ENCODE results near the gene HKDC1.
"Not testable (repeated sequence)": the region's sequence is repeated elsewhere in the genome, so short reads cannot be mapped to it uniquely, and the experiment has no call there.

HKDC1 gene

DNA sequence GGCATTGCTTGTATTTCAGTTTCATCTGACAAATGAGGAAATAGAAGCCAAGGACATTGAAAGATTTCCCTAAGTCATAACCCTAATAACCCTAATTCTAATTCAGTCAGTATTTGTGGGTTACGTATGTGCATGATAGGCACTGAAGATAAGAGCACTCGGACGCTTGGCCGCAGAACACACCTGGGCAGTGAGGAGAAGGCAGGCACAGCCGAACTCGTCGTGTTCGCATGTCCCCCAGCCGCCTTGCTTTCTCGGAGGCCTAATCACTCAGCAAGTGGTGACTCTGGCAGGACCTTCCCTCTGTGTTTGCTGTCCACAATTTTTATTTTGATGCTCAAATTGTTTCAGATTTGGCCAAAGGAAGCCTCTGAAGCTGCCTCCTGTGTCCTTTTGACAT, 23.7 kb downstream of the HKDC1 start:
- no peak for DNase-seq (ENCODE audit: low spot score)

DNA sequence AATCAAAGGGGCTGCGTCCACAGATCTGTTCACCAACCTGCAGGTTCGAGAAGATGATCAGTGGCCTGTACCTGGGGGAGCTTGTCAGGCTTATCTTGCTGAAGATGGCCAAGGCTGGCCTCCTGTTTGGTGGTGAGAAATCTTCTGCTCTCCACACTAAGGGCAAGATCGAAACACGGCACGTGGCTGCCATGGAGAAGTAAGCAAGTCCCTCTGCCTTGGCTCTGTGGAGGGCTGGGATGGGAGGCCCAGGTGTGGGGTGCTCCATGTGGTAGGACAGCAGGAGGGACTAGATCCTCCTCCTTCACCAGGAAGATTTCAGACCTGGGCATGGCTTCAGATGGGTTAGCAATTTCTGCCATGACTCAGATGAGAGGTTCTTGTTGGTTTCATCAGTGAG, 25.9 kb downstream of the HKDC1 start:
- no peak for DNase-seq (ENCODE audit: low spot score)

- DNase-seq (ENCODE audit: low spot score): no peak
Measured at GRCh38 chr10:69246581-69247312, 26.6 kb downstream of the HKDC1 start.

DNA sequence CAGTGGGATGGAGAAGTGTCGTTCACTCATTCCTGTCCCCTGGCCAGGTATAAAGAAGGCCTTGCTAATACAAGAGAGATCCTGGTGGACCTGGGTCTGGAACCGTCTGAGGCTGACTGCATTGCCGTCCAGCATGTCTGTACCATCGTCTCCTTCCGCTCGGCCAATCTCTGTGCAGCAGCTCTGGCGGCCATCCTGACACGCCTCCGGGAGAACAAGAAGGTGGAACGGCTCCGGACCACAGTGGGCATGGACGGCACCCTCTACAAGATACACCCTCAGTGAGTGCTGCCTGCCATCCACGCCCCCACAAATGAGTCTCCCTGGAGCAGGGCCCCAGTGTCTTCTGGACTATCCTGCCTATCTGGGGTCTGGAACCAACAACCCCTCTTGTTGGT, 27.2 kb downstream of the HKDC1 start:
- DNase-seq (ENCODE audit: low spot score): no peak

- no peak for DNase-seq (ENCODE audit: low spot score)
Measured at GRCh38 chr10:69248117-69248730, 28.1 kb downstream of the HKDC1 start.

DNA sequence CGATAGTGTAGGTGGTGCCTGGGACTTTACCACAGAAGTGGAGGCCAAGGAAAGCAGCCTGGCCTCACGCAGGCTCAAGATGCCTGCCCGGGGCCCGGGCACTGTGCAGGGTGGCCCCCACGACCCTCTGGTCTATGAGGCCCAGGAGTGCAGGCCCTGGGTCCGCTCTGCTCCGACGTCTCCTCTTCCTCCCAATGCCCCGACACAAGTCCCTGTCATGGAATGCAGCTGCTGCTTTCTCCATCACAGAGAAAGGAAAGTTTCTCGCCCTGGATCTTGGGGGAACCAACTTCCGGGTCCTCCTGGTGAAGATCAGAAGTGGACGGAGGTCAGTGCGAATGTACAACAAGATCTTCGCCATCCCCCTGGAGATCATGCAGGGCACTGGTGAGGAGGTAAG, 29.9 kb downstream of the HKDC1 start:
- DNase-seq (ENCODE audit: low spot score): no peak

DNA sequence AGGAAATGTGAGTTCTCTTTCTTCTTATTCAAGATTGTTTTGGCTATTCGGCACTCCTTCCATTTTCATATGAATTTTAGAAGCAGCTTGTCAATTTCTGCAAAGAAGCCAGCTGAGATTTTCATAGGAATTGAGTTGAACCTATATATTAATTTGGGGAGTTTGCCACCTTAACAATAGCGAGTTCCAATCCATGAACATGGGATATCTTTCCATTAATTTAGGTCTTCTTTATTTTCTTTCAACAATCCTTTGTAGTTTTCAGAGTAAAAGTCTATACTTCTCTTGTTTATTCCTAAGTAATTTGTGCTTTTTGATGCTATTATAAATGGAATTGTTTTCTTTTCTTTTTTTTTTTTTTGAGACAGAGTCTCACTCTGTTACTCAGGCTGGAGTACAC, 31.3 kb downstream of the HKDC1 start:
- DNase-seq (ENCODE audit: low spot score): not testable (repeated sequence)

DNA sequence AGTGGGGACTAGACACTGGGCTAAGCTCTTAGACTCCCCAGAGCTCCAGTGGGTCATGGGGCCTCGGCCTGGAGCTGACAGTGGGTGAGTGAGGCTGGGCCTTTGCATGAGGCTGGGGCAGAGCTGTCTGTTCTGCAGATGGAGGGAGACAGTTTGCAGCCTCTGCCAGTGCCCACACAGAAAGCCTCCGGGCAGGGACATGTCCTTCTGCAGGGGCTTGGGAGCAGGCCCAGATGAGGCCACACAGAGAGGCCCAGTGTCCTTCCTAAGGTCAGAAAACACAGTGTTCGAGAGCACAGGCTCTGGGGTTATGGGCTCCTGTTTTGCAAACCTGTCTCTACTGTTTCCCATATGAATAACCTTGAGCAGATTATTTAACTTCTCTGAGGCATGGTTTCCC, 33.0 kb downstream of the HKDC1 start:
- DNase-seq (ENCODE audit: low spot score): no peak

GRCh38 chr10:69254877-69255276, 34.7 kb downstream of the HKDC1 start:
- DNase-seq (ENCODE audit: low spot score): no peak

DNA sequence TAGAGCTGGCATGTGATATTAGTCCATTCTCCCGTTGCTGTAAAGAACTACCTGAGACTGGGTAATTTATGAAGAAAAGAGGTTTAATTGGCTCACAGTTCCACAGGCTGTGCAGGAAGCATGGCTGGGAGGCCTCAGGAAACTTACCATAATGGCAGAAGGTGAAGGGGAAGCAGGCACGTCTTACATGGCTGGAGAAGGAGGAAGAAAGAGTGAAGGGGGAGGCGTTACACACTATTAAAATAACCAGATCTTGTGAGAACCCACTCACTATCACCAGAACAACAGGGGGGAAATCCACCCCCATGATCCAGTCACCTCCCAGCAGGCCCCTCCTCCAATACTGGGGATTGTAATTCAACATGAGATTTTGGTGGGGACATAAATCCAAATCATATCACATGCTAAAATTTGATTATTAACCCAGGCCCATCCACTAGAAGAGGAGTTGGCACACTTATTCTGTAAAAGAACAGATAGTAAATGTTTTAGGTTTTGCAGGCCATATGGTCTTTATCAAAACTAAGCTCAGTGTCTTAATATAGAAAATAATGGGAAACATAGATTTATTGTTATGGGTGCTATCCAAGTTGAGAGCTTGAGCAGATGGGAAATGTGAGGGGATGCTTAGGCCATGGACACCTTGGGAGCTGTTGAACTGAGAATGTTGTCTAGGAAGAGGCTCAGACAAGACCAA, 39.6 kb downstream of the HKDC1 start:
- DNase-seq (ENCODE audit: low spot score): no peak

- DNase-seq (ENCODE audit: low spot score): no peak
Measured at GRCh38 chr10:69261184-69261583, 41.1 kb downstream of the HKDC1 start.

GRCh38 chr10:69262292-69262751, 42.2 kb downstream of the HKDC1 start:
- DNase-seq (ENCODE audit: low spot score): peak; percentile 1

- DNase-seq (ENCODE audit: low spot score): no peak
Measured at GRCh38 chr10:69265521-69265920, 45.4 kb downstream of the HKDC1 start.

DNA sequence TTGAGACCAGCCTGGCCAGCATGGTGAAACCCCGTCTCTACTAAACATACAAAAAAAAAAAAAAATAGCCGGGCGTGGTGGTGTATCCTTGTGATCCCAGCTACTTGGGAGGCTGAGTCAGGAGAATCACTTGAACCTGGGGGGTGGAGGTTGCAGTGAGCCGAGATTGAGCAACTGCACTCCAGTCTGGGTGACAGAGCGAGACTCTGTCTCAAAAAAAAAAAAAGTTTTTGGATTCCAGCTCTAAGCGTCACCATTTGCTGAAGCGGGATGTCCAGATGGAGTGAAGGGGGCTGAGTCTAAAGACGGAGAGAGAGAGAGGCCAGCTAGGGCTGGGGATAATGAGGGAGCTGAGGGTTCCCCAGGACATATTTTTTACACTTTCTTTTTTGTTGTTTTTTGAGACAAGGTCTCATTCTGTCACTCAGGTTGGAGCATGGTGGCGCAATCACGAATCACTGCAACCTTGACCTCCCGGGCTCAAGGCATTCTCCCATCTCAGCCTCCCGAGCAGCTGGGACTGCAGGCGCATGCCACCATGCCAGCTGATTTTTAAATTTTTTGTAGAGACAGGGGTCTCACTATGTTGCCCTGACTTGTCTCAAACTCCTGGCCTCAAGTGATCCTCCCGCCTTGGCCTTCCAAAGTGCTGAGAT, 48.8 kb downstream of the HKDC1 start:
- DNase-seq (ENCODE audit: low spot score): no peak

- DNase-seq (ENCODE audit: low spot score): no peak
Measured at GRCh38 chr10:69269761-69270160, 49.6 kb downstream of the HKDC1 start.

GRCh38 chr10:69270990-69271389, 50.9 kb downstream of the HKDC1 start:
- DNase-seq (ENCODE audit: low spot score): no peak

- DNase-seq (ENCODE audit: low spot score): no peak
Measured at GRCh38 chr10:69272624-69273023, 52.5 kb downstream of the HKDC1 start.

DNA sequence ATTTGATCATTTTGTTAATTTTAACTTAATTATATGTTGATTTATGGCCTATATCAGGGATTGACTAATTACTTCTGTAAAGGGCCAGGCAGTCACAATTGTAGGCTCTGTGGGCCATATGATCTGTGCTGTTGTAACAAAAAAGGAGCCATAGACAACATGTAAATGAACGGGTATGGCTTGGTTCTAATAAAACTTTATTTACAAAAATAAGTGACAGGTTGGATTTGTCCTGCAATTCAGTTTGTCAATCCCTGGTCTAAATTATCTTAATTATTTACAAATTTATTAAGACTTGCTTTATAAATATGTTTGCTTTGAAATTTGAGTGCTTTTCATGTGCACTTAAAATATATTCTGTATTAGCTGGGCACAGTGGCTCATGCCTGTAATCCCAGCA, 55.3 kb downstream of the HKDC1 start:
- no peak for DNase-seq (ENCODE audit: low spot score)

- no peak for DNase-seq (ENCODE audit: low spot score)
Measured at GRCh38 chr10:69276503-69276902, 56.4 kb downstream of the HKDC1 start.

- no peak for DNase-seq (ENCODE audit: low spot score)
Measured at GRCh38 chr10:69278446-69278963, 58.4 kb downstream of the HKDC1 start, which contains the start of gene HK1. Gene HK1, plus strand, starts transcription at chr10:69278496.

DNA sequence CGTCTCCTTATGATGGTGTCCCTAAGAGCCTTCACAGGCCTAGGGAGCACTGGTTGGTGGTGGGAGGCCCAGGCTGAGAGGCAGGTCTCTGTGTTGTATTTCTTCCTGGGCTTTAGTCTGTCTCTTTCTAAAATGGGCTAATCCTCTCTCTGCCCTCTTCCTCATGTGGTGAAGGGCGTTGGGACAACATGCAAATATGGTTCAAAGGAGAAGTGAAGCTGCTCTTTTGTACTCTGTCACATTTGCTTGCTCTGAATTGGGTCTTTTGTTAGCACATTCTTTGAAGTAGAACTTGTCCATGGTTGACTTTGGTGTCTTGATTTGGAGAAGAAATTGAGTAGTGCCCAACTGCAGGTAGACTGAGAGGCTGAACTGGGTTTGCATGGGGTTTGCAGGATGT, 59.0 kb downstream of the HKDC1 start:
- no peak for DNase-seq (ENCODE audit: low spot score)

All from CD4-positive, alpha-beta T cell treated with Interleukin-2 at 100 ng/mL for 4 hours (primary cell).